H9 (cell line): ENCODE results near the gene CTNNAL1. TPM values are rescaled to one million over a fixed set of nuclear protein-coding genes. Genes with fewer than 3 reads are reported as not detected.

Experiments used
- DNase-seq: peaks from one replicate; pipeline ENCODE4 v3.0.0-alpha.2; 2017
- H2AFZ ChIP-seq: one replicate; pipeline ENCODE4 v1.6.1; 2013; ENCODE audit warnings: mild to moderate bottlenecking, low read length, control low read depth, moderate library complexity
- H2AK5ac ChIP-seq: 2 replicates; pipeline ENCODE4 v1.6.1; 2013; ENCODE audit warnings: low read length, control low read depth, mixed read lengths; ENCODE audit not compliant: insufficient read length
- H2BK120ac ChIP-seq: one replicate; pipeline ENCODE4 v1.6.1; 2013; ENCODE audit warnings: low read depth, mild to moderate bottlenecking, low read length, control low read depth, inconsistent platforms; ENCODE audit not compliant: poor library complexity, severe bottlenecking
- H2BK12ac ChIP-seq: 2 replicates; pipeline ENCODE4 v1.6.1; 2013; ENCODE audit warnings: low read length, control low read depth, mixed read lengths, low read depth; ENCODE audit not compliant: insufficient read length
- H2BK15ac ChIP-seq: 2 replicates; pipeline ENCODE4 v1.6.1; 2013; ENCODE audit warnings: low read depth, low read length, control low read depth
- H2BK20ac ChIP-seq: one replicate; pipeline ENCODE4 v1.6.1; 2013; ENCODE audit warnings: low read depth, mild to moderate bottlenecking, low read length, control low read depth, inconsistent platforms; ENCODE audit not compliant: poor library complexity, severe bottlenecking
- H2BK5ac ChIP-seq: 2 replicates; pipeline ENCODE4 v1.6.1; 2013; ENCODE audit warnings: low read length, control low read depth, mixed read lengths; ENCODE audit not compliant: insufficient read length
- H3K14ac ChIP-seq: 2 replicates; pipeline ENCODE4 v1.6.1; 2013; ENCODE audit warnings: low read length, control low read depth; ENCODE audit not compliant: insufficient read depth
- H3K18ac ChIP-seq: 2 replicates; pipeline ENCODE4 v1.6.1; 2013; ENCODE audit warnings: low read depth, mild to moderate bottlenecking, mixed read lengths, low read length, control low read depth; ENCODE audit not compliant: insufficient read length
- H3K23ac ChIP-seq: 2 replicates; pipeline ENCODE4 v1.6.1; 2013; ENCODE audit warnings: low read length, control low read depth, mixed read lengths, low read depth; ENCODE audit not compliant: insufficient read length
- H3K23me2 ChIP-seq: 2 replicates; pipeline ENCODE4 v1.6.1; 2013; ENCODE audit warnings: low read depth, mild to moderate bottlenecking, mixed read lengths, low read length, control low read depth; ENCODE audit not compliant: insufficient read length, poor library complexity, severe bottlenecking
- H3K27ac ChIP-seq: 2 replicates; pipeline ENCODE4 v1.5.1; 2013; ENCODE audit warnings: low read length, control low read depth, mixed read lengths, low read depth; ENCODE audit not compliant: insufficient read length
- H3K27me3 ChIP-seq: 2 replicates; pipeline ENCODE4 v1.6.1; 2013; ENCODE audit warnings: low read length, control low read depth, inconsistent platforms; ENCODE audit not compliant: insufficient read depth
- H3K4ac ChIP-seq: 2 replicates; pipeline ENCODE4 v1.6.1; 2013; ENCODE audit warnings: low read depth, mild to moderate bottlenecking, control low read depth, inconsistent platforms, low read length, moderate library complexity
- H3K4me1 ChIP-seq: 2 replicates; pipeline ENCODE4 v1.6.1; 2013; ENCODE audit warnings: low read length, control low read depth, inconsistent platforms; ENCODE audit not compliant: insufficient read depth
- H3K4me2 ChIP-seq: 2 replicates; pipeline ENCODE4 v1.6.1; 2013; ENCODE audit warnings: low read length, control low read depth, mixed read lengths; ENCODE audit not compliant: insufficient read length, insufficient read depth
- H3K56ac ChIP-seq: 2 replicates; pipeline ENCODE4 v1.6.1; 2013; ENCODE audit warnings: low read depth, mild to moderate bottlenecking, mixed read lengths, low read length, control low read depth; ENCODE audit not compliant: insufficient read length
- H3K79me1 ChIP-seq: 2 replicates; pipeline ENCODE4 v1.6.1; 2013; ENCODE audit warnings: low read depth, mild to moderate bottlenecking, moderate library complexity, low read length, control low read depth, inconsistent platforms; ENCODE audit not compliant: insufficient read depth, poor library complexity, severe bottlenecking
- H3K79me2 ChIP-seq: 2 replicates; pipeline ENCODE4 v1.6.1; 2013; ENCODE audit warnings: low read length, control low read depth, inconsistent platforms; ENCODE audit not compliant: insufficient read depth
- H3K9ac ChIP-seq: 2 replicates; pipeline ENCODE4 v1.6.1; 2013; ENCODE audit warnings: low read length, control low read depth, mixed read lengths; ENCODE audit not compliant: insufficient read length; ENCODE audit errors: extremely low read depth
- H3K9me3 ChIP-seq: one replicate; pipeline ENCODE4 v1.6.1; 2013; ENCODE audit warnings: low read depth, low read length, inconsistent platforms; ENCODE audit not compliant: control insufficient read depth
- H3T11ph ChIP-seq: one replicate; pipeline ENCODE4 v1.6.1; 2013; ENCODE audit warnings: mild to moderate bottlenecking, low read length, control low read depth, inconsistent platforms
- H4K20me1 ChIP-seq: one replicate; pipeline ENCODE4 v1.6.1; 2013; ENCODE audit not compliant: control insufficient read depth, insufficient read length, insufficient read depth
- H4K5ac ChIP-seq: 2 replicates; pipeline ENCODE4 v1.6.1; 2013; ENCODE audit warnings: low read depth, mild to moderate bottlenecking, mixed read lengths, low read length, control low read depth; ENCODE audit not compliant: insufficient read length
- H4K8ac ChIP-seq: replicated peaks from 2 replicates; pipeline ENCODE4 v1.6.1; 2013; ENCODE audit warnings: low read length, control low read depth, mixed read lengths, low read depth; ENCODE audit not compliant: insufficient read length
- H4K91ac ChIP-seq: 2 replicates; pipeline ENCODE4 v1.6.1; 2013; ENCODE audit warnings: low read depth, mild to moderate bottlenecking, moderate library complexity, mixed read lengths, low read length, control low read depth; ENCODE audit not compliant: insufficient read length
- H3K27ac Mint-ChIP-seq, 3 experiments: 2 replicates in 2 of 3; 3 replicates in 1 of 3; pipeline ENCODE4 v1.8.0; 2020 to 2021; ENCODE audit warnings: mixed read lengths in 3 of 3, mild to moderate bottlenecking in 1 of 3, moderate library complexity in 1 of 3
- H3K27me3 Mint-ChIP-seq: 2 replicates; pipeline ENCODE4 v1.8.0; 2021; ENCODE audit warnings: low read depth, mild to moderate bottlenecking, moderate library complexity, mixed read lengths
- H3K36me3 Mint-ChIP-seq, 3 experiments: 2 replicates in 2 of 3; 3 replicates in 1 of 3; pipeline ENCODE4 v1.8.0; 2020 to 2021; ENCODE audit warnings: low read depth in 3 of 3, mixed read lengths in 3 of 3; ENCODE audit not compliant: insufficient read depth in 1 of 3
- H3K4me1 Mint-ChIP-seq, 2 experiments: 2 replicates each; pipeline ENCODE4 v1.8.0; 2020; ENCODE audit warnings: mixed read lengths in 2 of 2
- H3K4me3 Mint-ChIP-seq, 2 experiments: 2 replicates in 1 of 2; 3 replicates in 1 of 2; pipeline ENCODE4 v1.8.0; 2020 to 2021; ENCODE audit warnings: mild to moderate bottlenecking in 2 of 2, mixed read lengths in 2 of 2, moderate library complexity in 1 of 2
- H3K9me3 Mint-ChIP-seq, 2 experiments: 2 replicates in 1 of 2; 3 replicates in 1 of 2; pipeline ENCODE4 v1.8.0; 2020; ENCODE audit warnings: mild to moderate bottlenecking in 2 of 2, mixed read lengths in 2 of 2, moderate library complexity in 1 of 2
- CTCF ChIP-seq: fragments of 200-600 bp; sonication (generic); conservative IDR thresholded peaks from 3 replicates; pipeline ENCODE4 v1.8.0; 2021; ENCODE audit warnings: antibody characterized with exemption, mild to moderate bottlenecking
- WGBS: extraction: QIAGEN DNeasy Blood & Tissue Kit; methylation state at CpG from one replicate; pipeline ENCODE4 v1.1.7; 2013; ENCODE audit warnings: missing lambda C conversion rate, low lambda C conversion rate, mixed read lengths; ENCODE audit not compliant: insufficient read length; ENCODE audit errors: extremely low coverage; 5-methylcytosine and 5-hydroxymethylcytosine counted together
- total RNA-seq: library from RNA; stranded (reverse); gene quantifications from 2 replicates; pipeline ENCODE4 v1.2.1, GENCODE V29; 2021

CTNNAL1 gene
- total RNA-seq, 1 experiment from 2014 or later, result 52.9 TPM

- Histone ChIP-seq H3K14ac (no peak overlapping the region), H3K79me2 (no peaks in the 10 kb centered on the region), H4K20me1 (no peaks in the 10 kb centered on the region)
Measured at GRCh38 chr9:109028457-109028856, 15.2 kb upstream of the CTNNAL1 start.

More at GRCh38 chr9:109028457-109028856, 15.2 kb upstream of the CTNNAL1 start:
- Histone ChIP-seq H3K9ac (no peak overlapping the region), H3K23me2 (no peaks in the 10 kb centered on the region), H2AK5ac (no peak overlapping the region), H3K9me3 (no peaks in the 10 kb centered on the region), H2BK12ac (no peak overlapping the region), H2BK120ac (no peak overlapping the region), H2AFZ (no peak overlapping the region), H2BK15ac (no peak overlapping the region), H3K4me1 (no peaks in the 10 kb centered on the region), H2BK20ac (no peak overlapping the region), H4K5ac (no peak overlapping the region), H3K27ac (no peak overlapping the region), H2BK5ac (no peak overlapping the region), H3K4ac (no peak overlapping the region), H3T11ph (no peak overlapping the region), H3K4me2 (no peak overlapping the region), H3K23ac (no peak overlapping the region), H4K91ac (no peak overlapping the region), H3K56ac (no peak overlapping the region), H4K8ac (no peak overlapping the region), H3K27me3 (no peaks in the 10 kb centered on the region), H3K18ac (no peak overlapping the region), H3K79me1 (no peaks in the 10 kb centered on the region)
- no peaks in the 10 kb centered on the region for H3K27me3 Mint-ChIP-seq
- DNase-seq, result no peak
- peaks cover 5 to 20% (median 19%) of the 10 kb centered on the region in 3 experiments; a peak in 6 of 7 replicates for H3K36me3 Mint-ChIP-seq
- H3K4me1 Mint-ChIP-seq, result peaks cover 5 to 9% of the 10 kb centered on the region in 2 experiments; a peak in 3 of 4 replicates
- no CpG with 5 or more reads among the region's 4 CpGs for WGBS
- 0 out of 7 replicates have a peak overlapping the region, but pooled peaks of 1 of the 3 experiments have one; percentile 44 for H3K27ac Mint-ChIP-seq
- no peaks in the 10 kb centered on the region for H3K9me3 Mint-ChIP-seq
- no peak overlapping the region for H3K4me3 Mint-ChIP-seq
- no peak for TF ChIP-seq CTCF
